Measurements from ENCODE around the gene FLNC. TPM values are rescaled to one million over a fixed set of nuclear protein-coding genes. Genes with fewer than 3 reads are reported as not detected.

Gene FLNC
- total RNA-seq, 1 experiment from 2014 or later = 128 TPM

- BruUV-seq (replicated peaks) = no TSS peak
- no peaks in the 10 kb centered on the region for H3K36me3 ChIP-seq (ENCODE audit: control insufficient read depth, insufficient read depth, low read length)
- no peaks in the 10 kb centered on the region for H3K9me3 ChIP-seq
- TF ChIP-seq CTCF (IDR thresholded peaks at IDR 0.05; ENCODE audit: insufficient read depth in 1 of 2, low read depth in 1 of 2, low read length in 1 of 2, severe bottlenecking in 1 of 2, unreplicated experiment in 1 of 2) = peak; percentile 56 to 62
- POLR2A ChIA-PET = no interaction called here
- H3K4me1 Mint-ChIP-seq (ENCODE audit: low read depth, unreplicated experiment) = peaks cover 8% of the 10 kb centered on the region
- H3K36me3 Mint-ChIP-seq (ENCODE audit: insufficient read depth, unreplicated experiment) = no peaks in the 10 kb centered on the region
- CTCF ChIA-PET = no interaction called here
- no peak overlapping the region for H3K4me3 ChIP-seq (ENCODE audit: low read depth, low read length)
- intact Hi-C loops (cut with micrococcal nuclease; ENCODE audit: unreplicated experiment) = loop anchor here (1.0 to 5.0 kb wide), 2 partner anchors 43 to 187 kb away; no protein-coding TSS in a partner anchor
- H3K27ac Mint-ChIP-seq (ENCODE audit: unreplicated experiment) = no peak overlapping the region
- no peak overlapping the region for H3K4me3 Mint-ChIP-seq (ENCODE audit: unreplicated experiment)
- no peaks in the 10 kb centered on the region for H3K27me3 Mint-ChIP-seq (ENCODE audit: insufficient read depth, unreplicated experiment)
- H3K9me3 Mint-ChIP-seq (ENCODE audit: unreplicated experiment) = no peaks in the 10 kb centered on the region
- no peaks in the 10 kb centered on the region for H3K4me1 ChIP-seq
- H3K27me3 ChIP-seq (replicated peaks; ENCODE audit: control insufficient read depth, insufficient read depth, low read length) = no peaks in the 10 kb centered on the region
- peak in 1 of 2 experiments; percentile 58 for DNase-seq
Observed at GRCh38 chr7:128904381-128905197, 74.4 kb downstream of the FLNC start.

GRCh38 chr7:128906001-128906765, 76.0 kb downstream of the FLNC start:
- Histone ChIP-seq H3K4me3 (ENCODE audit: low read depth, low read length) (no peak overlapping the region), H3K36me3 (ENCODE audit: control insufficient read depth, insufficient read depth, low read length) (no peaks in the 10 kb centered on the region), H3K27me3 (replicated peaks; ENCODE audit: control insufficient read depth, insufficient read depth, low read length) (no peaks in the 10 kb centered on the region), H3K9me3 (no peaks in the 10 kb centered on the region), H3K4me1 (no peaks in the 10 kb centered on the region)
- ChIA-PET POLR2A (no interaction called here), CTCF (no interaction called here)
- peaks cover 11% of the 10 kb centered on the region for H3K4me1 Mint-ChIP-seq (ENCODE audit: low read depth, unreplicated experiment)
- H3K9me3 Mint-ChIP-seq (ENCODE audit: unreplicated experiment) = no peaks in the 10 kb centered on the region
- no peaks in the 10 kb centered on the region for H3K27me3 Mint-ChIP-seq (ENCODE audit: insufficient read depth, unreplicated experiment)
- H3K4me3 Mint-ChIP-seq (ENCODE audit: unreplicated experiment) = no peak overlapping the region
- intact Hi-C loops (cut with micrococcal nuclease; ENCODE audit: unreplicated experiment) = no loop called here
- TF ChIP-seq CTCF (IDR thresholded peaks at IDR 0.05; ENCODE audit: insufficient read depth in 1 of 2, low read depth in 1 of 2, low read length in 1 of 2, severe bottlenecking in 1 of 2, unreplicated experiment in 1 of 2) = no peak
- H3K36me3 Mint-ChIP-seq (ENCODE audit: insufficient read depth, unreplicated experiment) = no peaks in the 10 kb centered on the region
- no TSS peak for BruUV-seq (replicated peaks)
- H3K27ac Mint-ChIP-seq (ENCODE audit: unreplicated experiment) = peak overlapping the region; percentile 48
- no peak for DNase-seq

GRCh38 chr7:128906766-128907559, 76.8 kb downstream of the FLNC start:
- no peaks in the 10 kb centered on the region for H3K36me3 Mint-ChIP-seq (ENCODE audit: insufficient read depth, unreplicated experiment)
- no TSS peak for BruUV-seq (replicated peaks)
- no peaks in the 10 kb centered on the region for H3K9me3 Mint-ChIP-seq (ENCODE audit: unreplicated experiment)
- Histone ChIP-seq H3K4me1 (no peaks in the 10 kb centered on the region), H3K27me3 (replicated peaks; ENCODE audit: control insufficient read depth, insufficient read depth, low read length) (no peaks in the 10 kb centered on the region), H3K4me3 (ENCODE audit: low read depth, low read length) (no peak overlapping the region), H3K9me3 (no peaks in the 10 kb centered on the region), H3K36me3 (ENCODE audit: control insufficient read depth, insufficient read depth, low read length) (no peaks in the 10 kb centered on the region)
- no peak for DNase-seq
- H3K27ac Mint-ChIP-seq (ENCODE audit: unreplicated experiment) = peak overlapping the region; percentile 48
- H3K27me3 Mint-ChIP-seq (ENCODE audit: insufficient read depth, unreplicated experiment) = no peaks in the 10 kb centered on the region
- CTCF ChIA-PET = no interaction called here
- H3K4me3 Mint-ChIP-seq (ENCODE audit: unreplicated experiment) = no peak overlapping the region
- POLR2A ChIA-PET = no interaction called here
- TF ChIP-seq CTCF (IDR thresholded peaks at IDR 0.05; ENCODE audit: insufficient read depth in 1 of 2, low read depth in 1 of 2, low read length in 1 of 2, severe bottlenecking in 1 of 2, unreplicated experiment in 1 of 2) = no peak
- intact Hi-C loops (cut with micrococcal nuclease; ENCODE audit: unreplicated experiment) = no loop called here
- H3K4me1 Mint-ChIP-seq (ENCODE audit: low read depth, unreplicated experiment) = peaks cover 14% of the 10 kb centered on the region

Data from Caco-2 (cell line).